ENCODE measurements around the gene NOB1.

DNA sequence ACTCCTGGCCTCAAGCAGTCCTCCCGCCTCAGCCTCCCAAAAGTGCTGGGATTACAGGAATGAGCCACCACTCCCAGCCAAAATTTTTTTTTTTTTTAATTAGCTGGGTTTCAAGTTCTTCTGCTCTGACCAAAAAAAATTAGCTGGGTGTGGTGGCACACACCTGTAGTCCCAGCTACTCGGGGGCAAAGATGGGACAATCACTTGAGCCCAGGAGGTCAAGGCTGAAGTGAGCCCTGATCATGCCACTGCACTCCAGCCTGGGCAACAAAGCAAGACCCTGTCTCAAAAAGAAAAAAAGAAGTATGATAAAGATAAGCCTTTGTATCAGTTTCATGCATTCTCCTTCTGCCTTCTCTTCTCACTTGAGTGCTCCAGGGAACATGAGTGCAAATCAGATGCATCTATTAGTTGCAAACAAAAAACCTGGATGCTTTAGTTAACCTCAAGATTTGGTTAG is 30.3 kb downstream of the NOB1 start:
- TF ChIP-seq, protein P1, sequence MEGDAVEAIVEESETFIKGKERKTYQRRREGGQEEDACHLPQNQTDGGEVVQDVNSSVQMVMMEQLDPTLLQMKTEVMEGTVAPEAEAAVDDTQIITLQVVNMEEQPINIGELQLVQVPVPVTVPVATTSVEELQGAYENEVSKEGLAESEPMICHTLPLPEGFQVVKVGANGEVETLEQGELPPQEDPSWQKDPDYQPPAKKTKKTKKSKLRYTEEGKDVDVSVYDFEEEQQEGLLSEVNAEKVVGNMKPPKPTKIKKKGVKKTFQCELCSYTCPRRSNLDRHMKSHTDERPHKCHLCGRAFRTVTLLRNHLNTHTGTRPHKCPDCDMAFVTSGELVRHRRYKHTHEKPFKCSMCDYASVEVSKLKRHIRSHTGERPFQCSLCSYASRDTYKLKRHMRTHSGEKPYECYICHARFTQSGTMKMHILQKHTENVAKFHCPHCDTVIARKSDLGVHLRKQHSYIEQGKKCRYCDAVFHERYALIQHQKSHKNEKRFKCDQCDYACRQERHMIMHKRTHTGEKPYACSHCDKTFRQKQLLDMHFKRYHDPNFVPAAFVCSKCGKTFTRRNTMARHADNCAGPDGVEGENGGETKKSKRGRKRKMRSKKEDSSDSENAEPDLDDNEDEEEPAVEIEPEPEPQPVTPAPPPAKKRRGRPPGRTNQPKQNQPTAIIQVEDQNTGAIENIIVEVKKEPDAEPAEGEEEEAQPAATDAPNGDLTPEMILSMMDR (IDR thresholded peaks at IDR 0.05), result no peak
- TF ChIP-seq POLR2A (IDR thresholded peaks at IDR 0.05), result no peak
- no peak for TF ChIP-seq POLR2AphosphoS5 (IDR thresholded peaks at IDR 0.05)

Measured in sigmoid colon (tissue), 4 donors.